WTC11 (cell line): Measurements from ENCODE around the gene TTC4. TPM values are rescaled to one million over a fixed set of nuclear protein-coding genes. Genes with fewer than 3 reads are reported as not detected.

Experiments
- ATAC-seq: fragments of 200-7000 bp; cut with Tn5 transposase; 2 replicates; pipeline ENCODE4 v1.10.0; 2021; ENCODE audit warnings: mild to moderate bottlenecking, moderate library complexity
- CTCF ChIA-PET: fragments of 300-600 bp; sonication (Branson Sonifier 250); formaldehyde crosslinking; loops from one replicate; lab custom pipeline; 2021; ENCODE audit warnings: antibody characterized with exemption; lab: Charles Lee
- POLR2A ChIA-PET: fragments of 350-600 bp; sonication (Branson Sonifier 250); formaldehyde crosslinking; loops from one replicate; lab custom pipeline; 2021; ENCODE audit warnings: antibody characterized with exemption; lab: Charles Lee
- DNase-seq: peaks from one replicate; pipeline ENCODE4 v3.0.0; 2021; ENCODE audit warnings: low spot score
- H3K27ac Mint-ChIP-seq: 2 replicates; pipeline ENCODE4 v1.8.0; 2021; ENCODE audit warnings: mixed read lengths
- H3K27me3 Mint-ChIP-seq: 2 replicates; pipeline ENCODE4 v1.8.0; 2021; ENCODE audit warnings: low read depth, mild to moderate bottlenecking, moderate library complexity, mixed read lengths
- H3K36me3 Mint-ChIP-seq: 2 replicates; pipeline ENCODE4 v1.8.0; 2021; ENCODE audit warnings: mixed read lengths
- H3K4me1 Mint-ChIP-seq: 2 replicates; pipeline ENCODE4 v1.8.0; 2022; ENCODE audit warnings: mixed read lengths
- H3K4me3 Mint-ChIP-seq: 2 replicates; pipeline ENCODE4 v1.8.0; 2021; ENCODE audit warnings: mild to moderate bottlenecking, moderate library complexity, mixed read lengths
- H3K9me3 Mint-ChIP-seq: 2 replicates; pipeline ENCODE4 v1.8.0; 2021; ENCODE audit warnings: mixed read lengths
- ATF6 ChIP-seq: sonication (generic); formaldehyde crosslinking; IDR thresholded peaks from 2 replicates; pipeline ENCODE4 v1.8.1; 2023; ENCODE audit warnings: mild to moderate bottlenecking, missing genetic modification reagents
- ESRRA ChIP-seq: sonication (generic); formaldehyde crosslinking; IDR thresholded peaks from 2 replicates; pipeline ENCODE4 v1.8.1; 2022; ENCODE audit warnings: mild to moderate bottlenecking, missing genetic modification reagents, borderline replicate concordance
- FOXP4 ChIP-seq: sonication (generic); formaldehyde crosslinking; IDR thresholded peaks from 2 replicates; pipeline ENCODE4 v1.8.0; 2022; ENCODE audit warnings: mild to moderate bottlenecking, missing genetic modification reagents
- GRHL2 ChIP-seq: fragments of 250-450 bp; sonication (Bioruptor Pico); IDR thresholded peaks from 2 replicates; pipeline ENCODE4 v1.8.0; 2022; ENCODE audit warnings: mild to moderate bottlenecking, moderate library complexity; ENCODE audit not compliant: insufficient replicate concordance, severe bottlenecking
- MLX ChIP-seq: sonication (generic); formaldehyde crosslinking; IDR thresholded peaks from 2 replicates; pipeline ENCODE4 v1.8.1; 2023; ENCODE audit warnings: mild to moderate bottlenecking, missing genetic modification reagents, moderate library complexity
- NR2C2 ChIP-seq: sonication (generic); formaldehyde crosslinking; IDR thresholded peaks from 2 replicates; pipeline ENCODE4 v1.8.0; 2022; ENCODE audit warnings: mild to moderate bottlenecking, missing genetic modification reagents
- NR3C1 ChIP-seq: sonication (generic); formaldehyde crosslinking; conservative IDR thresholded peaks from 2 replicates; pipeline ENCODE4 v1.8.1; 2023; ENCODE audit warnings: low read depth, mild to moderate bottlenecking, missing genetic modification reagents
- SMAD4 ChIP-seq: sonication (generic); formaldehyde crosslinking; IDR thresholded peaks from 2 replicates; pipeline ENCODE4 v1.8.0; 2022; ENCODE audit warnings: mild to moderate bottlenecking, missing genetic modification reagents
- SP1 ChIP-seq: sonication (generic); formaldehyde crosslinking; conservative IDR thresholded peaks from 2 replicates; pipeline ENCODE4 v1.8.1; 2022; ENCODE audit warnings: missing genetic modification reagents
- TCF7 ChIP-seq: sonication (generic); formaldehyde crosslinking; IDR thresholded peaks from 2 replicates; pipeline ENCODE4 v1.8.0; 2022; ENCODE audit warnings: mild to moderate bottlenecking, low read depth, missing genetic modification reagents, moderate library complexity
- USF2 ChIP-seq: sonication (generic); formaldehyde crosslinking; IDR thresholded peaks from 2 replicates; pipeline ENCODE4 v1.8.1; 2023; ENCODE audit warnings: mild to moderate bottlenecking, missing genetic modification reagents, moderate library complexity
- ZBTB21 ChIP-seq: sonication (generic); formaldehyde crosslinking; IDR thresholded peaks from 2 replicates; pipeline ENCODE4 v1.8.1; 2023; ENCODE audit warnings: mild to moderate bottlenecking, missing genetic modification reagents, borderline replicate concordance
- ZMAT4 ChIP-seq: fragments of 250-450 bp; sonication (Bioruptor Pico); IDR thresholded peaks from 2 replicates; pipeline ENCODE4 v1.9.0; 2021; ENCODE audit warnings: mild to moderate bottlenecking
- ZNF423 ChIP-seq: fragments of 250-450 bp; sonication (Bioruptor Pico); IDR thresholded peaks from 2 replicates; pipeline ENCODE4 v2.1.2; 2022; ENCODE audit warnings: mild to moderate bottlenecking, moderate library complexity
- total RNA-seq: library from RNA; stranded (reverse); gene quantifications from 3 replicates; pipeline ENCODE4 v1.2.3, GENCODE V29; 2021

TTC4 gene
- total RNA-seq, 1 experiment from 2014 or later, result 18.8 TPM

GRCh38 chr1:54738244-54738643, 22.6 kb downstream of the TTC4 start:
- no peaks in the 10 kb centered on the region for H3K4me1 Mint-ChIP-seq
- POLR2A ChIA-PET, result no interaction called here
- peaks cover 54% of the 10 kb centered on the region for H3K36me3 Mint-ChIP-seq
- H3K27me3 Mint-ChIP-seq, result no peaks in the 10 kb centered on the region
- ATAC-seq, result no peak
- CTCF ChIA-PET, result no interaction called here
- DNase-seq, result no peak
- no peak overlapping the region for H3K27ac Mint-ChIP-seq
- TF ChIP-seq NR2C2 (CRISPR knock-in tag) (no peak), ZNF423 (no peak), SP1 (CRISPR knock-in tag) (no peak), ZMAT4 (CRISPR knock-in tag) (no peak), ESRRA (CRISPR knock-in tag) (no peak)
- H3K4me3 Mint-ChIP-seq, result no peak overlapping the region
- no peaks in the 10 kb centered on the region for H3K9me3 Mint-ChIP-seq

GRCh38 chr1:54741531-54741930, 25.9 kb downstream of the TTC4 start:
- H3K9me3 Mint-ChIP-seq, result peaks cover 6% of the 10 kb centered on the region
- H3K4me1 Mint-ChIP-seq, result no peaks in the 10 kb centered on the region
- POLR2A ChIA-PET, result no interaction called here
- TF ChIP-seq FOXP4 (CRISPR knock-in tag) (no peak), MLX (no peak), SMAD4 (CRISPR knock-in tag) (no peak), USF2 (CRISPR knock-in tag) (no peak), ATF6 (CRISPR knock-in tag) (no peak), ZBTB21 (CRISPR knock-in tag) (no peak)
- peaks cover 44% of the 10 kb centered on the region for H3K36me3 Mint-ChIP-seq
- H3K27me3 Mint-ChIP-seq, result no peaks in the 10 kb centered on the region
- no peak overlapping the region for H3K27ac Mint-ChIP-seq
- no peak for DNase-seq
- H3K4me3 Mint-ChIP-seq, result no peak overlapping the region
- no peak for ATAC-seq
- CTCF ChIA-PET, result interaction anchor here (1.3 kb wide), 1 partner anchor 50 kb away, joined by 4 read pairs; no protein-coding TSS in a partner anchor

GRCh38 chr1:54742282-54742681, 26.6 kb downstream of the TTC4 start:
- CTCF ChIA-PET, result interaction anchor here (1.3 kb wide), 1 partner anchor 50 kb away, joined by 4 read pairs; no protein-coding TSS in a partner anchor
- ATAC-seq, result no peak

More at GRCh38 chr1:54742282-54742681, 26.6 kb downstream of the TTC4 start:
- Mint-ChIP-seq H3K27me3 (no peaks in the 10 kb centered on the region; the same call in 1 of the 2 replicates), H3K4me3 (no peak overlapping the region), H3K9me3 (peaks cover 6% of the 10 kb centered on the region), H3K36me3 (peaks cover 37% of the 10 kb centered on the region), H3K27ac (no peak overlapping the region), H3K4me1 (no peaks in the 10 kb centered on the region)
- POLR2A ChIA-PET, result no interaction called here
- DNase-seq, result no peak
- no peak for TF ChIP-seq NR3C1 (CRISPR knock-in tag)
- no peak for TF ChIP-seq ATF6 (CRISPR knock-in tag)
- no peak for TF ChIP-seq GRHL2 (CRISPR knock-in tag)
- TF ChIP-seq TCF7, result no peak
